ENCODE data around the gene MAN1A1. TPM values are rescaled to one million over a fixed set of nuclear protein-coding genes. Genes with fewer than 3 reads are reported as not detected.
A peak's percentile ranks its signal among the peaks of the same experiment; 100 is the strongest.

The MAN1A1 gene
- total RNA-seq, 1 donor from 2014 or later = 52.2 TPM

DNA sequence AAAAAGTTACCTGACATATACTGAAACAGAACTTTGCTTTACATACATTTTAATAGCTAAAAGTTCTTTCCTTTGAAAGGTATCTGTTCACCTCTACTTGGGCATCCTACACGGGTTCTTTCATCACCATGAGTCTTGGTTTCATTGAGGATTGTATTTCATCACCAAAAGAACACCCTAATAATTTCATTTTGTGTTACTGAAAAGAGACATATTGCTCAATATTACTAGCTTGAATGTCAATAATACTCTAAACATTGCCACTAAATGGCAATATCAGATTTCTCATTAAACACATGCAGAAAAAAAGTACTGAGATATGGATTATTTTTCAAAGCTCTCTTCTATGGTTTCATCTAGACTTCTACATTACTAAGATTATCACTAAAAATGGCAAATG is 30.8 kb downstream of the MAN1A1 start:
- no peaks in the 10 kb centered on the region for H3K27me3 Mint-ChIP-seq
- no peaks in the 10 kb centered on the region for H3K36me3 Mint-ChIP-seq
- H3K9me3 Mint-ChIP-seq = no peaks in the 10 kb centered on the region
- peaks cover 11% of the 10 kb centered on the region for H3K4me1 Mint-ChIP-seq (ENCODE audit: unreplicated experiment)
- TF ChIP-seq, protein P1, sequence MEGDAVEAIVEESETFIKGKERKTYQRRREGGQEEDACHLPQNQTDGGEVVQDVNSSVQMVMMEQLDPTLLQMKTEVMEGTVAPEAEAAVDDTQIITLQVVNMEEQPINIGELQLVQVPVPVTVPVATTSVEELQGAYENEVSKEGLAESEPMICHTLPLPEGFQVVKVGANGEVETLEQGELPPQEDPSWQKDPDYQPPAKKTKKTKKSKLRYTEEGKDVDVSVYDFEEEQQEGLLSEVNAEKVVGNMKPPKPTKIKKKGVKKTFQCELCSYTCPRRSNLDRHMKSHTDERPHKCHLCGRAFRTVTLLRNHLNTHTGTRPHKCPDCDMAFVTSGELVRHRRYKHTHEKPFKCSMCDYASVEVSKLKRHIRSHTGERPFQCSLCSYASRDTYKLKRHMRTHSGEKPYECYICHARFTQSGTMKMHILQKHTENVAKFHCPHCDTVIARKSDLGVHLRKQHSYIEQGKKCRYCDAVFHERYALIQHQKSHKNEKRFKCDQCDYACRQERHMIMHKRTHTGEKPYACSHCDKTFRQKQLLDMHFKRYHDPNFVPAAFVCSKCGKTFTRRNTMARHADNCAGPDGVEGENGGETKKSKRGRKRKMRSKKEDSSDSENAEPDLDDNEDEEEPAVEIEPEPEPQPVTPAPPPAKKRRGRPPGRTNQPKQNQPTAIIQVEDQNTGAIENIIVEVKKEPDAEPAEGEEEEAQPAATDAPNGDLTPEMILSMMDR (conservative IDR thresholded peaks at IDR 0.05) = no peak
- no peak overlapping the region for H3K4me3 Mint-ChIP-seq
- no peak overlapping the region for H3K27ac Mint-ChIP-seq
- DNase-seq (ENCODE audit: extremely low spot score, unreplicated experiment) = no peak

DNA sequence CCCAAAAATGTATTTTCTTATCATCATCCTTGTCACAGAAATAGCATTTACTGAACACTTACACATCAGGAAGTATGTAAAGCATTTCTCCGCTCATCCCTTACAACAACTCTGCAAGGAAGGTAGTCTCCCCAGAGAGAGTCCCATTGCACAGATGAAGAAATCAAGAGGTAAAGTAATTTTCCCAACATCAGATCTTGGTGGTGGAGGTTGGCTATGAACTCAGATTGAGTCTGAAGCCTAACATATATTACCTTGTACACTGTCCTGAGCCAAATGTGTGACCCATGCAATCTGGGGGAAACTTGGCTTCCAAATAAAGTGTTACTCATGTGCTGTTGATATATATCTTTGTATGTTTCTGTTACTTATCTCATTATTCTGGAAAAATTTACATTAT is 31.4 kb downstream of the MAN1A1 start:
- TF ChIP-seq, protein P1 (conservative IDR thresholded peaks at IDR 0.05) = no peak
- H3K9me3 Mint-ChIP-seq = no peaks in the 10 kb centered on the region
- peaks cover 13% of the 10 kb centered on the region for H3K4me1 Mint-ChIP-seq (ENCODE audit: unreplicated experiment)
- no peaks in the 10 kb centered on the region for H3K27me3 Mint-ChIP-seq
- H3K27ac Mint-ChIP-seq = no peak overlapping the region
- H3K4me3 Mint-ChIP-seq = no peak overlapping the region
- H3K36me3 Mint-ChIP-seq = no peaks in the 10 kb centered on the region
- DNase-seq (ENCODE audit: extremely low spot score, unreplicated experiment) = no peak

DNA sequence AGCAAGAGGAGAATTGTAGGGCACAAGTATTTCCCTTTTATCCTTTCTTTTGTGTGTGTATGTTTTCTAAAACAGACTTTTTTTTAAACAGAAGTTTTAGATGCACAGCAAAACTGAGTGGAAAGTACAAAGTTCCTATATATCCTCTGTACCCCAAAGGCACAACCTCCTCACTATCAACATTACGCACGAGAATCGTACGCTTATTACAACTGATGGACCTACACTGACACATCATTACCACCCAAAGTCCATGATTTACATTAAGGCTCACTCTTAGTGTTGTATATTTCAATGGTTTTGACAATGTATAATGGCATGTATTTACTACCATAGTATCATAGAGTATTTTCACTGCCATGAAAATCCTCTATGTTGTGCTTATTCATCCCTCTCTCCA is 32.6 kb downstream of the MAN1A1 start:
- peaks cover 4% of the 10 kb centered on the region for H3K36me3 Mint-ChIP-seq
- H3K9me3 Mint-ChIP-seq = no peaks in the 10 kb centered on the region
- H3K27ac Mint-ChIP-seq = no peak overlapping the region
- TF ChIP-seq, protein P1 (conservative IDR thresholded peaks at IDR 0.05) = no peak
- H3K27me3 Mint-ChIP-seq = no peaks in the 10 kb centered on the region
- H3K4me3 Mint-ChIP-seq = no peak overlapping the region
- H3K4me1 Mint-ChIP-seq (ENCODE audit: unreplicated experiment) = peaks cover 23% of the 10 kb centered on the region
- no peak for DNase-seq (ENCODE audit: extremely low spot score, unreplicated experiment)

DNA sequence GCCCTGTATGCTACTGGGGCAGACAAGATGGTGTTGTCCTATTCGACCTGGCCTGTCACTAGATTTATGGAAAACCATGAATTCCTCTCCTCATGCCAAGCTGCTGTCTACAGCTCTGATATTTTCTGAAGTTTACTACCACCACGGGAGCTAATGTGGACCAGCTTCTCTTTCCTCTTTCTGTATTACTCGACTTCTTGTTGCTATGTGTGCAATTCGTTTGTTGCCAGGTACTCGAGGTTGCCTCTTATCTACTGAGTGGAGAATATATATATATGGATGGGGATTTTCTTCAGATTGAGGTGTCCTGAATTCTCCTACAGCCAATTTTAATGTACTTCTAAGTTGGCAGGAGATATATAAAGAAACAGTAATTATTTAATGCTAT is 34.7 kb downstream of the MAN1A1 start:
- peaks cover 4% of the 10 kb centered on the region for H3K36me3 Mint-ChIP-seq
- DNase-seq (ENCODE audit: extremely low spot score, unreplicated experiment) = no peak
- peaks cover 31% of the 10 kb centered on the region for H3K4me1 Mint-ChIP-seq (ENCODE audit: unreplicated experiment)
- H3K27me3 Mint-ChIP-seq = no peaks in the 10 kb centered on the region
- no peaks in the 10 kb centered on the region for H3K9me3 Mint-ChIP-seq
- H3K4me3 Mint-ChIP-seq = no peak overlapping the region
- peak overlapping the region; percentile 15 for H3K27ac Mint-ChIP-seq
- TF ChIP-seq, protein P1 (conservative IDR thresholded peaks at IDR 0.05) = no peak

DNA sequence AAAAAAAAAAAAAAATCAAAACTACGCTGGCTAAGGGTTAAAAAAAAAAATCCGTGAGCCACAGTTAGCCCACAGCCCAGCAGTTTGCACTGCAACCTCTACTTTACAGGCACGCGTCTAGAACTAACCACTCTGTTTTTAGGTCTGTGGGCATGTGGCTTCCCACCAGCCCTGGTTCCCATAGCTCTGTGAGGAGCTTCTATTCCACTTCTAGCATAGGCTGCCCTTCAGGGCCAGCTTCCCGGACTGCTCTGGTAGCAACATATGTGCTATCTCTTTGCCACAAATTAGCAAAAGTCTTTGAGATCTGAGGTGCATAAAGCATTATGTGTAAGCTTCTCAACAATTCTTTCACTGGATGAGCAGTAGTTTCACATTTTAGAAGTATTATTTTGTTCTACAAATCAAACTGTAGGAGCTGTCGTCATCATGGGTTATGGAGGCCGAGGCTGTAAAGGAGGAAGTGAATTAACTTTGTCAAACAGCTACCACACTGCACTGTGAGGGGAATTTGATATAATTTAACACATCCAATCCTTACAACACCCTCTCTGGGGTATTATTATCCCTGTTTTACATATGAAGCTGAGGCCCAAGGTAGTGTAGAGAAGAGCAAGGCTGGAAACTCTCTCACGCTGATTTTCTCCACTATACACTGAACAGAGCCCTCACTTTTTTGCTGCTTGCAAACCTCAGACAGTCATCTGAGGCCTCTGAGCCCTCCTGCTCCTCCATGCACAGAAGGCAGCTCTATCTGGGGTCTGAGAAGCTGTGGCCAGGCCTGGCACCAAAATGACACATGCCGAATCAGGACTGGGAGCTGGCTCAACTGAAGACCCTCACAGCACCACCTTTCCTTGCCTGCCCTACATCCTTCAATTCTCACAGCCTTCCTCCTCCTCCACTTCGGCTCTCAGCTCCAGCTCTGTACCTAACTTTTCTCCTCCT is 35.4 kb downstream of the MAN1A1 start:
- Mint-ChIP-seq H3K36me3 (peaks cover 4% of the 10 kb centered on the region), H3K27me3 (no peaks in the 10 kb centered on the region), H3K9me3 (no peaks in the 10 kb centered on the region), H3K4me1 (ENCODE audit: unreplicated experiment) (peaks cover 38% of the 10 kb centered on the region), H3K27ac (peak overlapping the region; percentile 15), H3K4me3 (no peak overlapping the region)
- TF ChIP-seq, protein P1 (conservative IDR thresholded peaks at IDR 0.05) = no peak
- no peak for DNase-seq (ENCODE audit: extremely low spot score, unreplicated experiment)

Data from type B pancreatic cell (in vitro differentiated cells).